ENCODE results near the gene ELF5. TPM values are rescaled to one million over a fixed set of nuclear protein-coding genes. Genes with fewer than 3 reads are reported as not detected.

The ELF5 gene
- total and polyA plus RNA-seq, 2 donors (not counting 3 experiments of a cell fraction or from before 2014, with no cell fraction given), result not detected

GRCh38 chr11:34507156-34507555 is 6.4 kb downstream of the ELF5 start:
- Histone ChIP-seq H3K9ac (replicated peaks; ENCODE audit: extremely low read depth, insufficient read depth, low read length) (no peak overlapping the region), H3K36me3 (ENCODE audit: control insufficient read depth in 2 of 2, extremely low read depth in 1 of 2, insufficient read depth in 2 of 2, low read length in 2 of 2) (no peaks in the 10 kb centered on the region), H3K9me1 (replicated peaks; ENCODE audit: control insufficient read depth, extremely low read depth, insufficient read depth, low read length) (no peaks in the 10 kb centered on the region), H4K20me1 (replicated peaks; ENCODE audit: control insufficient read depth, extremely low read depth, insufficient read depth, low read length) (no peaks in the 10 kb centered on the region), H3K27me3 (ENCODE audit: control insufficient read depth in 2 of 2, insufficient read depth in 2 of 2, low read length in 2 of 2) (no peaks in the 10 kb centered on the region), H3K79me2 (ENCODE audit: control insufficient read depth, insufficient read depth, low read length) (no peaks in the 10 kb centered on the region), H2AFZ (ENCODE audit: low read depth, low read length) (no peak overlapping the region), H3K9me3 (replicated peaks; ENCODE audit: control insufficient read depth, insufficient read depth, low read length) (no peaks in the 10 kb centered on the region), H3K4me1 (ENCODE audit: control insufficient read depth, extremely low read depth, insufficient read depth, low read length) (no peaks in the 10 kb centered on the region), H3K27ac (ENCODE audit: insufficient read depth, low read depth, low read length) (no peak overlapping the region), H3K4me3 (replicated peaks in 1 of 3; ENCODE audit: insufficient read depth in 1 of 3, low read depth in 1 of 3, low read length in 3 of 3) (no peak overlapping the region), H3K4me2 (ENCODE audit: insufficient read depth, low read length) (no peak overlapping the region)
- intact Hi-C loops (cut with micrococcal nuclease), result no loop called here
- CTCF ChIA-PET, result no interaction called here
- DNase-seq (ENCODE audit: low read depth, low spot score) (no peak), FAIRE-seq (no peak)
- TF ChIP-seq GATA2 (IDR thresholded peaks at IDR 0.05; ENCODE audit: insufficient read depth, insufficient read length, low read depth, low read length), result no peak
- TF ChIP-seq POLR2AphosphoS5 (IDR thresholded peaks at IDR 0.05; ENCODE audit: insufficient read depth, low read depth, low read length), result no peak
- TF ChIP-seq, protein P1, sequence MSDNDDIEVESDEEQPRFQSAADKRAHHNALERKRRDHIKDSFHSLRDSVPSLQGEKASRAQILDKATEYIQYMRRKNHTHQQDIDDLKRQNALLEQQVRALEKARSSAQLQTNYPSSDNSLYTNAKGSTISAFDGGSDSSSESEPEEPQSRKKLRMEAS (IDR thresholded peaks at IDR 0.05; ENCODE audit: insufficient read depth, insufficient read length), result no peak
- TF ChIP-seq EZH2 (IDR thresholded peaks at IDR 0.05; ENCODE audit: borderline replicate concordance, low read depth, low read length, severe bottlenecking), result no peak
- TF ChIP-seq POLR2A (IDR thresholded peaks at IDR 0.05; ENCODE audit: low read depth, low read length), result no peak
- TF ChIP-seq MYC (IDR thresholded peaks at IDR 0.05; ENCODE audit: low read depth, low read length), result no peak
- TF ChIP-seq JUN (IDR thresholded peaks at IDR 0.05; ENCODE audit: borderline replicate concordance, insufficient read depth, insufficient read length, low read depth), result no peak
- no peak for TF ChIP-seq FOS (IDR thresholded peaks at IDR 0.05; ENCODE audit: borderline replicate concordance, insufficient read depth, low read length)
- TF ChIP-seq, protein P2, sequence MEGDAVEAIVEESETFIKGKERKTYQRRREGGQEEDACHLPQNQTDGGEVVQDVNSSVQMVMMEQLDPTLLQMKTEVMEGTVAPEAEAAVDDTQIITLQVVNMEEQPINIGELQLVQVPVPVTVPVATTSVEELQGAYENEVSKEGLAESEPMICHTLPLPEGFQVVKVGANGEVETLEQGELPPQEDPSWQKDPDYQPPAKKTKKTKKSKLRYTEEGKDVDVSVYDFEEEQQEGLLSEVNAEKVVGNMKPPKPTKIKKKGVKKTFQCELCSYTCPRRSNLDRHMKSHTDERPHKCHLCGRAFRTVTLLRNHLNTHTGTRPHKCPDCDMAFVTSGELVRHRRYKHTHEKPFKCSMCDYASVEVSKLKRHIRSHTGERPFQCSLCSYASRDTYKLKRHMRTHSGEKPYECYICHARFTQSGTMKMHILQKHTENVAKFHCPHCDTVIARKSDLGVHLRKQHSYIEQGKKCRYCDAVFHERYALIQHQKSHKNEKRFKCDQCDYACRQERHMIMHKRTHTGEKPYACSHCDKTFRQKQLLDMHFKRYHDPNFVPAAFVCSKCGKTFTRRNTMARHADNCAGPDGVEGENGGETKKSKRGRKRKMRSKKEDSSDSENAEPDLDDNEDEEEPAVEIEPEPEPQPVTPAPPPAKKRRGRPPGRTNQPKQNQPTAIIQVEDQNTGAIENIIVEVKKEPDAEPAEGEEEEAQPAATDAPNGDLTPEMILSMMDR (IDR thresholded peaks at IDR 0.05; ENCODE audit: extremely low read depth in 1 of 2, insufficient read depth in 1 of 2, low read depth in 1 of 2, low read length in 2 of 2), result no peak
- POLR2A ChIA-PET, result no interaction called here
- dilution Hi-C loops (cut with MboI; ENCODE audit: extremely low pct_ligation_motif_present, low sequenced_read_pairs), result no loop called here
- BruUV-seq (replicated peaks), result no TSS peak

Measured in endothelial cell of umbilical vein (primary cell).